ENCODE measurements around the gene TULP1.
A peak's percentile ranks its signal among the peaks of the same experiment; 100 is the strongest.

GRCh38 chr6:35511562-35511941 is 1.1 kb downstream of the TULP1 start:
- TF ChIP-seq EZH2 (IDR thresholded peaks at IDR 0.05; ENCODE audit: insufficient read depth, poor library complexity, severe bottlenecking) (peak; percentile 51), EZH2phosphoT487 (IDR thresholded peaks at IDR 0.05; ENCODE audit: insufficient read depth, low read depth) (no peak)
